HG03442 (cell line): Measurements from ENCODE around the gene EDA.

Experiments
- ATAC-seq: cut with Tn5 transposase; IDR thresholded peaks from one replicate; pipeline ENCODE4 v1.9.1; 2021; ENCODE audit warnings: mild to moderate bottlenecking, moderate library complexity; ENCODE audit not compliant: unreplicated experiment

EDA gene

GRCh38 chrX:70054391-70054790 lies 438.5 kb downstream of the EDA start:
- no peak for ATAC-seq

- no peak for ATAC-seq
Measured at GRCh38 chrX:70062076-70062475, 446.2 kb downstream of the EDA start, which contains the start of gene OTUD6A. Gene OTUD6A (plus strand): TSS chrX:70062457. CDS start chrX:70062525, 68 bp downstream.

GRCh38 chrX:70062961-70063550 lies 447.1 kb downstream of the EDA start:
- no peak for ATAC-seq

GRCh38 chrX:70066646-70067045 lies 450.7 kb downstream of the EDA start:
- no peak for ATAC-seq

DNA sequence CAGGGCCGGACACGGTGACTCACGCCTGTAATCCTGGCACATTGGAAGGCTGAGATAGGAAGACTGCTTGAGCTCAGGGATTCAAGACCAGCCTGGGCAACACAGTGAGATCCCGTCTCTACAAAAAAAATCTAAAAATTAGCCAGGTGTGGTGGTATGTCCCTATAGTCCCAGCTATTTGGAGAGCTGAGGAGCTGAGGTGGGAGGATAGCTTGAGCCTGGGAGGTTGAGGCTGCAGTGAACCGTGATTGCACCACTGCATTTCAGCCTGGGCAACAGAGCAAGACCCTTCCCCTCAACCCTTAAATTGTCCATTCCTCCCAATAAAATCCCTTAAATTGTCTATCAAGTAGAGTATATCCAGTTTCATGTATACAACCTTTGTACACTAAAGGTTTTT lies 463.4 kb downstream of the EDA start:
- ATAC-seq, result no peak

DNA sequence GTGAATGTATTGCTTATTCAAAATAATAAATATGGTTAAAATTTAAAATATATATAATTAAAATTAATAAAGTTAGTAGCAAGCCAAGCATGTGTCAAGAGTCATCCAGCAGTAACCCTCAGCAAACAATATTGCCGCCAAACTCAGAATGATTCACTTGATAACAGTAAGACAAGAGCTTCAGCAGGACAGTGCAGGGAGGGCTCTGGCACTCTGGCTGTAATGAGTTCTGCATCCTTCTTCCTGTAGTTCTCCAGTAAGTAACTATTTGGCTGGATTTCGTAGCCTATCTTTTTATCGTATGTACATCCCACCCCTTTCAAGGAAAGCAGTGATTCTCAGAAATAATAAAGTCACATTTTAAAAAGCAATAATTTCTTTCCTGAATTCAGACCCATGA lies 464.0 kb downstream of the EDA start:
- no peak for ATAC-seq

DNA sequence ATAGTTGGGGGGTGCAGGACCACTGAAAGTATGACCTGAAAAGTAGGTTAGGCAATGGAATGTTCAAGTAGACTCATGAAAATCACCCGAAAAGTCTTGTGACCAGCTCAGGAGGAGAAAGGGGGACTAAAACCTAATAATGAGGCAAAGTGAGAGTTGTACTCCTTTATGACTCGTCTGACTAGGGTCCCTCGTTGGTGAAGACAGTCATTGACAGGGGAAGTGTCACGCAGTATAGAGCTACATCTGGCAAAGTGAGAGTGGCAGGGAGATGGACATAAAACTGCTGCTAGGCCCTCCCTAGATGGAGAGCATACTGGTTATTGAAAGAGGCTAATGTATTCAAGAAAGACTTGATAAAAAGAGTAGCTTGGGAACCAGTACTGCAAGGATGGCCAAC lies 466.8 kb downstream of the EDA start:
- ATAC-seq, result no peak

GRCh38 chrX:70084592-70085240 lies 468.8 kb downstream of the EDA start:
- ATAC-seq, result no peak

GRCh38 chrX:70087857-70088630 lies 472.1 kb downstream of the EDA start:
- ATAC-seq, result no peak

DNA sequence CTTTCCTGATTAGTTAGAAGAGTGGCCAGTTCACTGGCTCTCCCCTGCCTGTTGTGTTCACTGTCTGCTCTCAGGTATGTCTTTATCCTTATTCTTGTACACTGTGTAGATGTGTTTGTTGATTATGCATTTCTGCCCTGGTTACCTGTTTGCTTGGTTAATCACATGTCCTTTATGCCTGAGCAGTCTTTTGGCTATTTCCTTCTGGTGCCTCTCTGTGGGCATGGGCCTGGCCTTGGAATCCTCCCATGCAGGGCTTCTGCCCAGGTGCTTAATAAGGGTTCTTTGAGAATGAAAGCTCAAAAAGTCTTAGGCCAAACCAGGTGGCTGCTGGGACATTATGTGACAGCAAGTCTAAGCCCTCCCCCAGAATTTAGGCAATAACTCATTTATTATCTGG lies 472.8 kb downstream of the EDA start:
- ATAC-seq, result no peak
